GM18526 (cell line): ENCODE measurements around the gene OTX2.

Experiments used
- POLR2A ChIP-seq: IDR thresholded peaks from 3 replicates; pipeline ENCODE4 v1.6.1; 2011; ENCODE audit not compliant: insufficient read length; ENCODE audit errors: extremely low read depth

Gene OTX2

DNA sequence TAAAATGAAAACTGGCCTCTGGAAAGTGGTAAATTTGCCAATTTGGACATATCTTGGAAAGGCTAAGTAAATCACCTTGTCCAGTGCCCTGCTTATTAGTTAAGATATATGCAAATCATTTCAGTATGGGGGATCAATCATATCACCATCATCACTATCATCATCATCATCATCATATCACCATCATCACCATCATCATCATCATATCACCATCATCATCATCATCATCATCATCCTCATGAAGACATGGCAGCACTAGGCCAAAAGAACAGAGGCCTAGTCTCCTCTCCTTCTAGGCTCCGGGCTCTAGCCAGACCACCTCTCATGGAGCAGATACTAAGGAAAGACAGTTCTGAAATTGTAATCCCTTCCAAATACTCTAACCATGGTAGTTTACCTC is 20.3 kb downstream of the OTX2 start:
- TF ChIP-seq POLR2A = no peak

GRCh38 chr14:56787530-56787929 is 22.7 kb downstream of the OTX2 start:
- TF ChIP-seq POLR2A = no peak

GRCh38 chr14:56782711-56783110 is 27.6 kb downstream of the OTX2 start:
- TF ChIP-seq POLR2A = no peak

- no peak for TF ChIP-seq POLR2A
These were observed 35.8 kb downstream of the OTX2 start for GRCh38 chr14:56774503-56774902.

- TF ChIP-seq POLR2A = no peak
These were observed 39.8 kb downstream of the OTX2 start for GRCh38 chr14:56770512-56770911.

- TF ChIP-seq POLR2A = no peak
These were observed 49.9 kb downstream of the OTX2 start for GRCh38 chr14:56760164-56760914.

GRCh38 chr14:56759633-56760032 is 50.6 kb downstream of the OTX2 start:
- no peak for TF ChIP-seq POLR2A

GRCh38 chr14:56759094-56759493 is 51.2 kb downstream of the OTX2 start:
- TF ChIP-seq POLR2A = no peak

DNA sequence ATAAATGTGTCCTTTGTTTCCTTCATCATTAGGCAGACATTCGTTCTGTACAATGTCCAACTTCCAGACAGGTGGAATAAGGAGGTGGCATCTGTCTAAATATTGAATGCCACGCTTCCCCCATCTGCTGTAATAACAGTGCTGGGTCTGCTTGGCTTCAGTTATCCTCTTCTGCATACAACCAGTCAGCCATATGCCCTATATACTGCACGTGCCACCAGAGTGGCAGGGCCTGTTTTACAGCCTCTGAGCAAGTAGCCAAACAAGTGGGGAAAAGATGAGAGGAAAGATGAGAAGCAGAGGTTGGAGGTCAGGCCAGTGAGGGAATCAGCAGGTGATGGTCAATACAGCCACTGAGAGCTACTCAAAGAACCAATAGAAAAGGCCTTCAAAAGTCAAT is 55.4 kb downstream of the OTX2 start:
- TF ChIP-seq POLR2A = no peak

- no peak for TF ChIP-seq POLR2A
These were observed 56.9 kb downstream of the OTX2 start for GRCh38 chr14:56753396-56753795.

- TF ChIP-seq POLR2A = no peak
These were observed 57.9 kb downstream of the OTX2 start for GRCh38 chr14:56752428-56752827.

DNA sequence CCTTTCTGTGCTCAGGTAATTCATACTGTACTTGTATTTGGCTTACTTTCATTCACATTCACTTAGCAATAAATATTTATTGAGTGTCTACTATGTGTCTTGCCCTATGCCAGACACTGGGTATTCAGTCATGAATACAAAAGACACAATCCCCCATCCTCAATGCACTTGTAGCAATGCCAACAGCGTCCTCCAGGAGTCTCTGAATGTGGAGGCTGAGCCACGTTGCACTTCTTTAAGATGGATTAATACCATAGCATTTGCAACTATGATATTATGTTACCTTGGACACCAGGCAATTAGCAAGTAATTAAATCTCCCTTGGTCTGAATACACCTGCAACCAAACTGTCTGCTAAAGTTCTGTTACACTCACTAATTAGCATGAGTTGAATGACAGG is 58.8 kb downstream of the OTX2 start:
- no peak for TF ChIP-seq POLR2A
